Activated CD4-positive, CD25-positive, alpha-beta regulatory T cell treated with anti-CD3 and anti-CD28 coated beads, Interleukin-2, amount 50 U/mL, for 24 hours (primary cell): ENCODE measurements around the gene PAXIP1.

Experiments used
- ATAC-seq, 2 donors: fragments of 150-1000 bp; cut with Tn5 transposase; one replicate each; pipeline ENCODE4 v1.10.0; 2021; ENCODE audit warnings: mild to moderate bottlenecking in 1 of 2, moderate library complexity in 1 of 2

Gene PAXIP1

DNA sequence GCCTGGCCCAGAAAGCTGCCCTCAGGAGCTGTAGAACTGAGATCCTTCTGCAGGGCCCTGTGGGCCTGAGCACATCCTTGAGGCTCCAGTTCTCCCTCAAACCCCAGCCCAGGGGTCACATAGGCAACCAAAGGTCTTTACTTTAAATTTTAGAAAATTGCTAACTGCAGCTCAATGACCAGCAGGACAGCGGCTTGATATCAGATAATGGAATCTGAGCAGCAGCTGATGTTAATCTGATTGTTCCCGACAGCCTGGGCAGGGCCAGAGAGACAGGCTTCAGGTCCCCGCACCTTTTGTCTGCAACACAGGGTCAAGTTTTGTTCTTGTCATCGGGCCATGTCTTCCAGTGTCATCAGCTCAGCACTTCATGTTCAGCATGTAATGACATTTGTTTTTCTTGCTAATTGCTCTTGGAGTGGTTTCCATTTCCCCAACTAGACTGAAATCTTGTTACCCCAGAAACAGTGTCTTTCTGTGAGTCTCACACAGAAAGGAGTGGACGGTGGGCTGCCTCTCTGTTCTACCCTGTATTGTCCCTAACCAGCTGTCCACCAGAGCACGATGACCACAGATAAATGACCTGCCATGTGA lies 91.0 kb downstream of the PAXIP1 start:
- no peak for ATAC-seq

DNA sequence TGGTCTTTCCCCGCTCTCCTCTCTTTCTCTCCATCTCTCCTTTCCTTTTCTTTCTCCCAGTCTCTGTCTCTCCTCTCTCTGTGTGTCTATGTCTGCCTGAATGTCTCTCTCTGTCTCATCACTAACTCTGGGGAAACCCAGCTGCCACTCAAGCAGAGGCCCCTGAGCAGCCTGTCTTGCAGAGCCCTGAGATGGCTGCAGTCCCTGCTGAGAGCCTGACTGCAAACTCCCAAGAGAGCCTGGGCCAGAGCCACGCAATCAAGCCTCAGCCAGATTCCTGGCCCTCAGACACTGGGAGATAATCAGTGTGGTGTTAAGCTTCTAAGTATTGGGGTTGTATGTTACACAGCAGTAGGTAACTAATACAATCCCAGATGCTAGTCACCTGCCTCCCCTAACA lies 91.5 kb downstream of the PAXIP1 start:
- ATAC-seq, result no peak

DNA sequence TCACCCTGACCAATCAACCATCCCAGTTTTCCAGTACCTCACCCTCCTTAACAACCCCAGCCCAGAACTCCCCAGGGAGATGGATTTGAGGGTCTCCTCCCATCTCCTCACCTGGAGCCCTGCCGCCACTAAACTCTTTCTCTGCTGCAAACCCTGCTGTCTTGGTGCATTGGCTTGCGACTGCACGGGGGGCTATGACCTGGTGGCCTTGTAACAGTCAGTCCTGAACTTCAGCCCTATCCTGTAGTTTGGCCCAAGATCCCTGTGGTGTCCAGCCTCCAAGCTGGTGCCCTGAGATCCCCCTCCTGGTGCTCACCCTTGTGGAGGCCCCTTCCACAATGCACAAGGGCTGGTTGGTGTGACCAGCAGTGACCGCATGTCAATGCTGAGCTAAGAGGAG lies 91.9 kb downstream of the PAXIP1 start:
- ATAC-seq, result no peak

- ATAC-seq, result no peak
Measured at GRCh38 chr7:154910125-154910524, 92.8 kb downstream of the PAXIP1 start.

DNA sequence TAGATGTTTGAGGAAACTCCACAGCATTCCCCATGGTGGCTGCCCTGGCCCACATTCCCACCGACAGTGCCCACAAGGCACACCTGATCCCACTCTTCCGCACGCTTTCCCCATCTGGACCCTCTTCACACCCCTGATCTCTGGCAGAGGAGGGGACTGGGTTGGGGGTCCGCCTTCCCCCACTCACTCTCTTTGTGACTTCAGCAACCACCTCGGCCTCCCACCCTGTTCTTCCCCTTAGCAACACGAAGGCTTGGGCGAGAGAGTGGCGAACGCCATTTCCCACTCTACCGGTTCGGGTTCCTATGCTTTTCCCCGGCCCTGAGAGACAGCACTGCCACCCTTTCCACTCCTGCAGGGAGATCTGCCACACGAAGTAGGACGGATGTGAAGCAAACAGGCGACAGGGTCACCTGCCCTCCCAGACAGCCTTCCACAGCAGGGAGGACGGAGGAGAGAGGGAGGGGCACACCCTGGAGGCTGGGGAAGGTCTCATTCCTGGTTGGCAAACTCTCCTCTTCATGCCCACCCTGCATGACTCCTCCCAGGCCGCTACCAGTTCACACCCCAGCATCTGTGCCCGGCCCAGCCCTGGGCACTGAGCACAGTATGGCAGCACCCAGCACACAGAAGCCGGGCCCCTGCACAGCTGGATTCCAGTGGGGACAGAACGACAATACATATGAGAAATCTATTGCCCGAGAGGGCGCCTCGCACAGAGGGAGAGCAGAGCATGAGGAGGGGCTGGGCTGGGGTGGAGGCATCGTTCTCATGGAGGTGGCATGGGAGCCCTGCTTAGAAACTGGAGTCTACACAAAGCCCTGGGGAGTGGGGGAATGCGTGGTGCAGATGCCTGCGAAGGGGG lies 93.5 kb downstream of the PAXIP1 start:
- no peak for ATAC-seq

GRCh38 chr7:154907651-154908620 lies 95.0 kb downstream of the PAXIP1 start:
- ATAC-seq, result no peak

DNA sequence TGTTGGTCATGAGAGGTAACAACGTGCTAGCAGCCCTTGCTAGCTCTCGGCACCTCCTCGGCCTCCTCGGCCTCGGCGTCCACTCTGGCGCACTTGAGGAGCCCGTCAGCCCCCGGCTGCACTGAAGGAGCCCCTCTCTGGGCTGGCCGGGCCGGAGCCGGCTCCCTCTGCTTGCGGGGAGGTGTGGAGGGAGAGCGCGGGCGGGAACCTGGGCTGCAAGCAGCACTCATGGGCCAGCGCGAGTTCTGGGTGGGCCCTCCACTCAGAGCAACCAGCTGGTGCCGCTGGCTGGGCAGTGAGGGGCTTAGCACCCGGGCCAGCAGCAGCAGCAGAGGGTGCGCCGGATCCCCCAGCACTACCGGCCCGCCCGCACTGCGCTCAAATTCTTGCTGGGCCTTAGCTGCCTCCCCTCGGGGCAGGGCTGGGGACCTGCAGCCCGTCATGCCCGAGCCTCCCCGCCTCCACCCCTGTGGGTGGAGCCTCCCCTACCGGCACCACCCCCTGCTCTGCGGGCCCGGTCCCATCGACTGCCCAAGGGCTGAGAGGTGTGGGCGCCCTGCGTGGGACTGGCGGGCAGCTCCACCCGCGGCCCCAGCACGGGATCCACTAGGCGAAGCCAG lies 96.1 kb downstream of the PAXIP1 start:
- ATAC-seq, result no peak

- ATAC-seq, result no peak
Measured at GRCh38 chr7:154906201-154906600, 96.7 kb downstream of the PAXIP1 start.

- ATAC-seq, result no peak
Measured at GRCh38 chr7:154905615-154906014, 97.3 kb downstream of the PAXIP1 start.

- ATAC-seq, result no peak
Measured at GRCh38 chr7:154905146-154905545, 97.8 kb downstream of the PAXIP1 start.

GRCh38 chr7:154903083-154903731 lies 99.7 kb downstream of the PAXIP1 start:
- ATAC-seq, result no peak

GRCh38 chr7:154902600-154903082 lies 100.3 kb downstream of the PAXIP1 start:
- ATAC-seq, result no peak

- ATAC-seq, result no peak
Measured at GRCh38 chr7:154899862-154900261, 103.1 kb downstream of the PAXIP1 start.

DNA sequence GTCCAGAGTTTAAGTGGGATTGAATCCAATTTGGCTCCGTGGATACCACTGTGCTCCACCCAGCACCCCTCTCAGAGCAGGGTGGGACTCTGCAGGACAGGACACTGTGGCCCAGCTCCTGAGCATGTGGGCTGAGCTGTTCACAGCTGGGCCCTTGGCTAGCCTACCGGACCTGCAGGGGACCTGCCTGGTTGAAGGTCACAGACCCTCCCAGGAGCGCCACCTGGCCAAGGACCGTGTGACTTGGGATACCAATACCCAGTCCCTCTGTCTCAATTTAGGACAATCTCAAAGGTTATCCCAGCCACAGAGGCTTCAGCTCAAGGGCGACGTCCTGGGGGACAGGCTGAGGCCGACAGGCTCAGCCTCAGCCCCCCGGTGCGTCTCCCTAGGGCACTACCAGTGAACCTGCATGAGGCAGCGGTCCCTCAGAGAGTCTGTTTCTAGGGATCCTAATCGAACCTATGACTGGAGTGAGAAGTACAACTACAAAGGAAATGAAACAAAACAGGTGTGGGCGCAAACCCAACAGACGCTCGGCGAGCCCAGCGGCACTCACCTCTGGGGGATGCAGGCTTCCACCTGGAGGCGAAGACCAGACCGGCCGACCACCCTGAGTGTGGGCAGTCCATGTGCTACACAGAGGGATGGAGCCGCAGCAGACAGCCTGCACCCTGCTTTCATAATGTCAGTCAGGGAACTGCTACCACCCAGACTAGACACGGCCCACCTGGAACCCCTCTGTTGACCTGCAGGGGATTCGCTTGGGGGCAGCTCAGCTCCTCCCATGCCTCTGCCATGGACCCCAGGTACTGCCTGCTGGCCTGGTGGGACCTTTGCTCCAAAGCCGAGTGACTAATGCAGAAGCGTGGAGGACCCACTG lies 103.7 kb downstream of the PAXIP1 start:
- no peak for ATAC-seq

DNA sequence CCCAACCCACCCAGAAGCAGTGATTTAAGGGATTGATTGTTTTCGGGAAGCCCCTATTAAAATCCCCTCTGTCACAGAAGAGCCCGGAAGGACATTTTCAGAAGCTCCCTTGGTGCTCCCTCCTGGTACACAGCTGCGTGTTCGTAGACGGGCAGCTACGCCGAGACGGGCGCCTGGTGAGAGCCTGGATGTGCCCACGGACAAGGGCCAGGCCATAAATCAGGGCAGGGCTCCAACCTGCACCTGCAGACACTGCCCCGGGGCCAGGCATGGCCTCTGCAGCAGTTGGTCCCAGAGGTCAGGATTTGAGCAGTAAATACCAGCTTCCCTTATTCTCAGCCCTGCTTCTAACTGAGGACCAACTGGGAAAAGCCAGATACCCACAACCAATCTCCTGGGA lies 106.8 kb downstream of the PAXIP1 start:
- no peak for ATAC-seq
